H4 (cell line): Measurements from ENCODE around the gene CACNG6. TPM values are rescaled to one million over a fixed set of nuclear protein-coding genes. Genes with fewer than 3 reads are reported as not detected.

Experiments used
- DNase-seq: peaks from one replicate; pipeline ENCODE4 v3.0.0-alpha.2; 2015; ENCODE audit warnings: low spot score
- total RNA-seq: library from RNA; depleted of rRNA; stranded (reverse); fragments of >200 nt; shearing (Covaris generic); gene quantifications from 2 replicates; pipeline ENCODE4 v1.2.3, GENCODE V29; 2014

Gene CACNG6
- total RNA-seq, 1 experiment from 2014 or later: 0.46 TPM

- DNase-seq: no peak
Measured at GRCh38 chr19:53966931-53967330, 24.5 kb upstream of the CACNG6 start.

DNA sequence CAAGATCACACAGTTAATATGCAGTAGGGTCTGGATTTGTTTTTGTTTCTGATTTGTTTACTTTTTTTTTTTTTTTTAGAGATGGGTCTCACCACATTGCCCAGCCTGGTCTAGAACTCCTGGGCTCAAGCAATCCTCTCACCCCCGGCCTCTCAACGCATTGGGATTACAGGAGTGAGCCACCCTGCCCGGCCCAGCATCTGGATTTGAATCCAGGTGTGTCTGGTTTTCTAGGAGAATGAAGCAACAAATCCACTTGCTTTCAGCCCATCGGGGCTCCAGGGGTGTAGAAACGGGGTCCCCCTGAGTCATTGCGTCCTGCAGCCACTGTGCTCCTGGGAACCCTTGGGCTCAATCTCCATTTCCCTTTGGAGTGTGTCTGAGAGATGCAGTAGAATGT, 22.1 kb upstream of the CACNG6 start:
- DNase-seq: no peak

GRCh38 chr19:53971673-53972072, 19.8 kb upstream of the CACNG6 start:
- DNase-seq: no peak

GRCh38 chr19:53977429-53977990, 13.9 kb upstream of the CACNG6 start:
- DNase-seq: peak; percentile 98

GRCh38 chr19:53977991-53978731, 13.3 kb upstream of the CACNG6 start:
- peak; percentile 99 for DNase-seq

DNA sequence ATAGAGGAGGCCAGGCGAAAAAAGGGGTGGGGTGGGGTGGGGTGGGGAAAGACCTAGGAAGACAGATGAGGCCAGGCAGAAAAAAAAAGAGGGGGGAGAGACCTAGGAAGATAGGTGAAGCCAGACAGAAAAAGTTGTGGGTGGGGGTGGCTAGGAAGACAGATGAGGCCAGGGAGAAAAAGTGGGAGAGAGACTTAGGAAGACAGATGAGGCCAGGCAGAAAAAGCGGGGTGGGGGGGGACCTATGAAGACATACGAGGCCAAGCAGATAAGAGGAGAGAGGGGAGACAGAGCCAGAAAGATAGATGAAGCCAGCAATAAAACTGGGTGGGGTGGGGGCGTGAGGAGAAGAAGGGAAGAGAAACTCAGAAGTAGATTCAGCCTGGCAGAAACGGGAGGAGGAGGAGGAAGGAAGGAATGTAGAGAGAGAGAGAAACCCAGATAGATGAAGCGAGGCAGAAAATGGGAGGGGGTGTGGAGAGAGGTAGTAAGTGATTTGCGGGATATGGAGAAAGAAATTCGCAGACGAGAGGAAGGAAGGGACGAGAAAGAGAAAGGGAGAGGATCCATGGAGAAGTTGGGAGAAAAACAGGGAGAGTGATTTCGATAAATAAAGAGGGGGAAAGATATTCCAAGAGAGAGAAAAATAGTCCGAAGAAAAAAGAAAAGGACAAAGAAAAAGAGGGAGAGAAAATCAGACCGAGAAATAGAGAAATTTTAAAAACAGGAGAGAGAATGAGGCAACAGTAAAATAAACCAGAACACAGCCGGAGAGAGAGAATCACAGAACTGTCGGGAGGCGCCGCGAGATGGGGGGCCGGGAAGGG, 12.2 kb upstream of the CACNG6 start:
- DNase-seq: no peak

GRCh38 chr19:53980539-53981375, 10.7 kb upstream of the CACNG6 start:
- DNase-seq: peak; percentile 89

- DNase-seq: no peak
Measured at GRCh38 chr19:53981376-53981951, 10.0 kb upstream of the CACNG6 start.

- no peak for DNase-seq
Measured at GRCh38 chr19:53982001-53982451, 9.4 kb upstream of the CACNG6 start.

GRCh38 chr19:53982611-53983010, 8.8 kb upstream of the CACNG6 start:
- peak; percentile 59 for DNase-seq

DNA sequence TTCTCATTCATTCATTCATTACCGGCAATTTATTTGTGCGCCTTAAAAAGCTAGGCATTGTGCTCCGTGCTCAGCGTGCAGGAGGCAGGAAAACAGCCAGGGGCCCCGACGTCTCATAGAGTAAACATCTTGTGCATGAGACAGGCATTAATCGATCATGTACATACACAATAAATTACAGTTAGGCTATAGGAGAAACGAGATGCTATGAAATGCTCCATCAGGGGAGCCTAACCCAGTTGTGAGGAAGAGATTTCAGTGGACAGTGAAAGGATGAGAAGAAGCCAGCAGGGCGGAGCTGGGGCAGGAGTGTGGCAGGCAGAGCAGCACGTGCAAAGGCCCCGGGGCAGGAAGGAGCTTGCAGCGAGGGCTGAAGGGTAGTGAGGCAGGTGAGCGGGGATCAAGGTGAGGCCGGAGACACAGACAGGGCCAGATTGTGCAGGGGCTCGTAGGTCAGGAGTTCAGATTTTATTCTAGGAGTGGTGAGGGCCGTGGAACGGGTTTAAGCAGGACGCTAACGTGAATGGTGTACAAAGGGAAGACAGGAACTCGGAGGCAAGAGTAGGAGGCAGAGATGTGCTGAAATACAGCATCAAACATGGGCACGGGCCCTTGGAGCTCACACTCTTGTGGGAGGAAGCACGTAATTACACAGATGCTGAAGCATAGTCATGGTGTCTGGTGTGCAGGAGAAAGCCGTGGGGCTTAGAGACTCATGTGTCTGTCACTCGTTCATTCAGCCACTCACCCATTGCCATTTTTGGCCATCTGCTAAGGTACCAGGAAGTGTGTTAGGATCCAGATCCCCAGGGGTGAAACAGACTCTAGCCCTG, 7.8 kb upstream of the CACNG6 start:
- no peak for DNase-seq

- DNase-seq: no peak
Measured at GRCh38 chr19:53985863-53986262, 5.6 kb upstream of the CACNG6 start.

DNA sequence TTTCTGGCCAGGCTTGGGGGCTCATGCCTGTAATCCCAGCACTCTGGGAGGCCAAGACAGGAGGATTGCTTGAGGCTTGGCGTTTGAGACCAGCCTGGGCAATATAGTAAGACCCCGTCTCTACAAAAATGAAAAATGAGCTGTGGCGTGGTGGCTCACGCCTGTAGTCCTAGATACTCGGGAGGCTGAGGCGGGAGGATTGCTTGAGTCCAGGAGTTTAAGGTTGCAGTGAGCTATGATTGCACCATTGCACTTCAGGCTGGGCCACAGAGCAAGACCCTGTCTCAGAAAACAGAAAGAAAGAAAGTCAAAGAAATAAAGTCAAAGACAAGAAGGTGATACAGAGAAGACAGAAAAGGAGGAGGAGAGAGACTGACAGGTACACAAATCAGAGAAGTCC, 2.5 kb upstream of the CACNG6 start:
- DNase-seq: no peak

- DNase-seq: peak; percentile 25
Measured at GRCh38 chr19:53989600-53990533, 1.6 kb upstream of the CACNG6 start.

GRCh38 chr19:53992211-53992610, 774 bp downstream of the CACNG6 start:
- no peak for DNase-seq

DNA sequence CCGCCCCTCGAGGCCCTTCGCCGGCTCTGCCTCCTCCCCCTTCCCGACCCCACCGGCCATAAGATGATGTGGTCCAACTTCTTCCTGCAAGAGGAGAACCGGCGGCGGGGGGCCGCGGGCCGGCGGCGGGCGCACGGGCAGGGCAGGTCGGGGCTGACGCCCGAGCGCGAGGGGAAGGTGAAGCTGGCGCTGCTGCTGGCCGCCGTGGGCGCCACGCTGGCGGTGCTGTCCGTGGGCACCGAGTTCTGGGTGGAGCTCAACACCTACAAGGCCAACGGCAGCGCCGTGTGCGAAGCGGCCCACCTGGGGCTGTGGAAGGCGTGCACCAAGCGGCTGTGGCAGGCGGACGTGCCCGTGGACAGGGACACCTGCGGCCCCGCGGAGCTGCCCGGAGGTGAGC, 1.4 kb downstream of the CACNG6 start:
- no peak for DNase-seq

DNA sequence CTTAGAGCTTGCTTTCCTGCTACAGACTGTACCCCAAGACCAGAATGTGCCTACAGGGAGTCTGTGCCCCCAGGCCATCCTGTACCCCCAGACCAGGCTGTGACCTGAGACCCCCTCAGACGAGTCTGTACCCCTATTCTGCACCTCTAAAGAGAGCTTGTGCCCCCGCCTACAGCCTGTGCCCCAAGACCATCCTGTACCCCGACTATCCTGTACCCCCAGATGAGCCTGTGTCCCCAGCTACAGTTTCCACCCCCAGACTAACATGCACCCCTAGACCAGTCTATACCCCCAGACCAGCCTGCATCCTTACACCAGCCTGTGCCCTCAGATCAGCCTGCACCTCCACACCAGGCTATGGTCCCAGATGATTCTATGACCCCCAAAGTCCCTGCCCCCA, 2.0 kb downstream of the CACNG6 start:
- no peak for DNase-seq

DNA sequence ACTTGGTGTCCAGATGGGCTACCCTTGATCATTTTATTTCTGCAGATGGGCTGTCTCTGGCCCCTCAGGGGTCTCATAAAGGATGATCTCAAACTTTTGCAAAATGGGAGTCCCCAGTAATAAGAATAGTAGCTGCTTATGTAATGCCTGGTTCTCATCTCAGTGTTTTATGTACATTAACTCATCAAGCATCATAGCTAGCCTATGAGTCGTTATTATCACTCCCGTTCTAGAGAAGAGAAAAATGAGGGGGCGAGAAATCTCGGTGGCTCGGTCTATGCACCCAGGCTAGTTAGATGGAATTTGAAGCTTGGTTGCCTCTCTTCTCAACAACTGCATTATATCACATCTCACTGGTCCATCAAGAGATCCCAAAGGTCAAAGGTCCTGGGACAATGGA, 3.4 kb downstream of the CACNG6 start:
- DNase-seq: no peak

- no peak for DNase-seq
Measured at GRCh38 chr19:53998223-53998622, 6.8 kb downstream of the CACNG6 start.
